Erythroblast (primary cell): Measurements from ENCODE around the gene ELOVL4.

Source experiments
- GATA1 ChIP-seq: IDR thresholded peaks from 2 replicates; pipeline ENCODE4 v1.6.1; 2011; ENCODE audit warnings: low read depth, mild to moderate bottlenecking, control low read depth, low read length, moderate library complexity
- POLR2A ChIP-seq: IDR thresholded peaks from 2 replicates; pipeline ENCODE4 v1.6.1; 2011; ENCODE audit warnings: mild to moderate bottlenecking, low read length

- TF ChIP-seq POLR2A, result no peak
- no peak for TF ChIP-seq GATA1
Measured at GRCh38 chr6:79872986-79873385, 74.4 kb downstream of the ELOVL4 start.
